Femur (tissue), 1 donor: ENCODE data around the gene EVC.

ENCODE experiments used
- DNase-seq: peaks from one replicate; pipeline ENCODE4 v3.0.0-alpha.2; 2017

The EVC gene

DNA sequence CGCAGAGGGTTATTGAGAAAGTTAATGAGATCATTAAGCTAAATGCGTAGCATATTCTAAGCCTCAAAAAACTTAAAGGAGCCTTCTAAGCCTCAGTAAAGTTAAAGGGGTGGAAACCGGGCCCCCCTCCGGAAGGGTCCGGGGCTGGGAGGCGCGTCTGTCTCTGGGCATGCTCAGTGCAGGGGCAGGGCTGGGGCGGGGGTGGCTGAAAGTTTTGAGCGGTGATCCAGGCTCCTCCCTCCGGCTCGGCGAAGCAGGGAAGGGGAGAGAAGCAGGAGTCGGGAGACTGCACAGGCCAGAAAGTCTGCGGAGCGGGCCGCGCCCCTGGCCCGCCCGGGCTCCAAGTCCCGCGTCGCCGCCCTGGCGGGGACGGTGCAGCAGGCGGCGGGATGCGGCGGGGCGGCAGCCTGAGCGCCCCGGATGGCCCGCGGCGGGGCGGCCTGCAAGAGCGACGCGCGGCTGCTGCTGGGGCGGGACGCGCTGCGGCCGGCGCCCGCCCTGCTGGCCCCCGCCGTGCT lies at the start of gene EVC:
Gene EVC, plus strand, starts transcription at position 241 of the 518 bp plus-strand sequence. Its CDS starts 180 bp downstream, at position 421.
- peak; percentile 93 for DNase-seq

GRCh38 chr4:5661237-5661636 lies 49.8 kb upstream of the EVC start:
- no peak for DNase-seq

- DNase-seq = no peak
These were observed 48.4 kb upstream of the EVC start for GRCh38 chr4:5662555-5662954.

GRCh38 chr4:5664778-5665177 lies 46.2 kb upstream of the EVC start:
- DNase-seq = no peak

- DNase-seq = no peak
These were observed 44.3 kb upstream of the EVC start for GRCh38 chr4:5666741-5667140.

- no peak for DNase-seq
These were observed 34.2 kb upstream of the EVC start for GRCh38 chr4:5676763-5677162.

- no peak for DNase-seq
These were observed 32.0 kb upstream of the EVC start for GRCh38 chr4:5678977-5679376.

DNA sequence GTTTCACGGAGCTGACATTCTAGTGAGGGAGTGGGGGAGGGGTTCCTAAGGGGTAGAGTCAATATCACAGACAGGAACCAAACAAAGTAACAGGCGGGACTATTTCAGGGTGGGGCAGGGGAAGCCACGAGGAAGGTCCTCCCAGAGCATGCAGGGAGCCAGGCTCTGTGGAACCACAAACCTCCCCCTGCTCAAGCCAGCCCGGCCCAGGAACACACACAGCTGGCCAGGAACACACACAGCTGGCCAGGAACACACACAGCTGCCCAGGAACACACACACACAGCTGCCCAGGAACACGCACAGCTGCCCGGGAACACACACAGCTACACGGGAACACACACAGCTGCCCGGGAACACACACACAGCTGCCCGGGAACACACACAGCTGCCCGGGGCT lies 27.4 kb upstream of the EVC start:
- no peak for DNase-seq

DNA sequence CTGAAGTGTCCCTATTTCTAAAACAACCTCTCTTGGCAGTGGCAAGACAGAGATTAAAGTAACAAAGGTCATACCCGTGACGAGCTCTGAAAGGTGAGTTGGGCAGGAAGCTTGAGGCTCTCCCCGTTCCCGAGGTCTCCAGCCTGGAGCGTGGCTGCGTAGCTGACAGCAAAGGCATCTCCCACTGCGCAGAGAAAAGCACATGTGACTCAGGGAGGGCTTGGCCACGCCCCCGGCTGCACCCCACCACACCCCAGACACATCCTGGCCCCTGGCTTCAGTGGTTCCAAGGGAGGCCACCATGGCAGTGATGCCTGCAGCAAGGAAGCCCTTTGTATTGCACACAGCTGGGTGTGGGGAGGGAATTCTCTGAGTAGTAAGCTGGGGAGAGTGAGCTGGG lies 25.7 kb upstream of the EVC start:
- DNase-seq = no peak

GRCh38 chr4:5686338-5686737 lies 24.7 kb upstream of the EVC start:
- DNase-seq = no peak

DNA sequence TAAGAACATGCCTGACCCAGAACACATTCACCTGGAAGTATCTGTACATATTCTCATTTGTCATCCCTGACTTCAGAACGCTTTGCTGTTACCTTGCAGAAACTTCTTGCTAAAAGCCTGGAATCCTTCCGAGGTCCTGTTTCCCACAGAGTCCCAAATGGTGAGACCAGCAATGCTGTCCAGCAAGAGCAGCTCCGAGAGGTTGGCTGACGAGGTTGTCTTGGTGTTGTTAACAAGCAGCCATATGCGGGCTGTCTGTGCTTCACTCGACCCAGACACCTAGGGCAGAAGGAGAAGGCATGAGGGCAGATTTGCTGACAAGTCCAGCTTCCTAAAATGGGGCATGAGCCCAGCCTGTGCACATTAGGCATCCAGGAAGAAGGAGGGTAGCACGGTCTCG lies 21.9 kb upstream of the EVC start:
- no peak for DNase-seq

GRCh38 chr4:5691491-5692132 lies 19.4 kb upstream of the EVC start:
- no peak for DNase-seq

GRCh38 chr4:5693871-5694270 lies 17.1 kb upstream of the EVC start:
- DNase-seq = no peak

DNA sequence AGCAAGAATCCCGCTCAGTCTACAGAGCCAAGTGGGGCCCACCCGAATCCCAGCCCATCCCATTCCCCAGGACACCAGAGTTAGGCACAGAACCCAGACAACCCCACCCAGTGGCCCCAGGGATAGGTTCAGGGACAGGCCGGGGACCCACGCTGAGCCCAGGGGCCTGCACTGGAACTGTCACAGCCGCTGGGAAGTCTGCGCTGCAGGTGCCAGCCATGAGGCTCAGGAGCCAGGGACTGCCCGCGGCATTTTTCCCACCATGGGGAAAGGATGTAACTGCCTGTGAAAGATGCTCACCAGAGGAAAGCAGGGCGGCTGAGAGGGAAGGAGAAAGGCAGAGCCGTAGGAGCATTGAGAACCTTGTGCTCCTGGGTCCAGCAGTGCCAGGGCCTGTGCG lies 14.7 kb upstream of the EVC start:
- DNase-seq = no peak

- no peak for DNase-seq
These were observed 10.5 kb upstream of the EVC start for GRCh38 chr4:5700459-5700858.

DNA sequence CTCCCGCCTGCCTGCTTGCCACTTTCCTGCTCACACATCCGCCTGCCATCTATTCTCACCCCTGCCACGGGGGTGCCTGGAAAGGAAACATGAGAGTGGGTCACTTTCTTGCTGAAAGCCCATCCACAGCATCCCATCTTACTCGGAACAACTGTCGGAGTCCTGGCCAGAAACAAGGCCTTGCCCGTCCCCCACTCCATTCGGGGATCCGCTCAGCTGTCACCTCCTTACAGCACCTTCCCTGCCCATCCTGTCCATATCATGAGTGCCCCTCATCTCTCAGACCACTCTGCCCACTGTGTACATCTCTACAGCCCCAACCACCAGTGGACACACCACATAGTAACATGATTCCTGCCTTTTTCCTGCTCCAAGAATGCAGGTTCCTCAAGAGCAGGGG lies 9.0 kb upstream of the EVC start:
- no peak for DNase-seq

GRCh38 chr4:5703831-5704230 lies 7.2 kb upstream of the EVC start:
- no peak for DNase-seq

- no peak for DNase-seq
These were observed 6.7 kb upstream of the EVC start for GRCh38 chr4:5704276-5704675.

- no peak for DNase-seq
These were observed 5.2 kb upstream of the EVC start for GRCh38 chr4:5705647-5706320.

DNA sequence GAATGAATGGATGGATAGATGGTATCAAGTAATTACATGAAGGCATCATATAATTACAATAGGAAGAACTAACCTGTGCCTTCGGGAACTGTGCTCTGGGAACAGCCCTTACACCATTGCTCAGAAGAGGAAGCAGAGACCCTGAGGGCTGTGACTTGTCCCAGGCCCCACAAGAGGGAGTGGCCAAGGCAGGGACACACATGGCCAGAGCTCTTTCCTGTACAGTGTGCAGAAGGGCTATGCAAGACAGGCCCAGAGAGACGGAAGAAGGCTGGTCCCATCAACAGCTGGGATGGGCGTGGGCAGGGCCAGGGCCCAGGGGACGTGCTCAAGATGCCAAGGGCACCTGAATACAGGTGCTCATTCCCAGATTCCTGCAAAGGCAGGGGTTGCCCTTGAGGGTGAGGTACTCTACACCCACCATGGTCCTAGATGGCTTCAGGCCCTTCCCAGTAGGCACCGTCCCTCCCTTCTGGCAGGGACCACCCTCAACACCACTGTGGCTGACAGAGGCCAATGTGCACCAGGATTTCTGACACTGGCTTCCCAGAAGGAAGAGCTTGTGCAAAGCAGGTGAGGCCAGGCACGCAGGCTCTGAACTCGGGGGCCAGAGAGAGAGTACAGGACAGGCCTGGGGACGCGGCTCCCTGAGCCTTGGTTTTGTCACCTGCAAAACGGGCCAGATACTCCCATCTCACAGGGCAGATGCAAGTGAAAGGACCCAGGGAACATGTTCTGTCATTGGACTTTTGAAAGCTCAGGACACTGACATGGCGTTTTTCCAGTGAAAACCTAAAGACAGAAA lies 4.3 kb upstream of the EVC start:
- DNase-seq = no peak

DNA sequence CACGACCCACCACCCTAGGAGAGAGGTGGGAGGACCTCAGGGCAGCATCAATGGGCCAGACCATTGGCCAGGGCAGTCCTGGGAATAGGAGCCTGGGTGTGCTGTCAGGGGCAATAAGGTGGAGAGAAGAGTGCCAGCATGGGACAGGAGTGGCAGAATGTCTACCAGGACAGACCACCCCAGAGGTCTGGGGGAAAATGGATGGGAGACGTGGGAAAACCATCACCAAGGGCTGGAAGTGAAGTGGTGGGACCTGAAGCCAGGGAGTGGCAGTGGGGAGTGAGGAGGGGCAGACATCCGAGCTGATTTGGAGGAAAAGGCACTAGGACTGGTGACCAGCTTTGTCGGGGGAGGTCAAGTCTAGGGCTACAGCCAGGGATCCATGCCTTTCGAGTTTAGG lies 3.6 kb upstream of the EVC start:
- DNase-seq = no peak

- no peak for DNase-seq
These were observed 3.1 kb upstream of the EVC start for GRCh38 chr4:5707778-5708448.
